Loucy (cell line): ENCODE results near the gene PDE3B.
"Not testable (repeated sequence)": the region's sequence is repeated elsewhere in the genome, so short reads cannot be mapped to it uniquely, and the experiment has no call there.

ENCODE experiments used
- H2AFZ ChIP-seq: fragments of 200-600 bp; sonication (generic); 2 replicates; pipeline ENCODE4 v1.6.0; 2016; ENCODE audit warnings: antibody characterized with exemption, mild to moderate bottlenecking, low read length, moderate library complexity
- H3F3A ChIP-seq: fragments of 200-600 bp; 2 replicates; pipeline ENCODE4 v1.6.0; 2016; ENCODE audit warnings: antibody characterized with exemption, low read depth, mild to moderate bottlenecking
- H3K27me3 ChIP-seq: fragments of 200-600 bp; sonication (generic); 2 replicates; pipeline ENCODE4 v1.6.1; 2014; ENCODE audit warnings: low read length, mild to moderate bottlenecking; ENCODE audit not compliant: insufficient read depth, poor library complexity, severe bottlenecking
- H3K36me3 ChIP-seq: fragments of 200-600 bp; sonication (generic); 2 replicates; pipeline ENCODE4 v1.6.1; 2016; ENCODE audit warnings: low read length; ENCODE audit not compliant: insufficient read depth
- H3K4me1 ChIP-seq: fragments of 200-600 bp; sonication (generic); 2 replicates; pipeline ENCODE4 v1.5.1; 2014; ENCODE audit warnings: low read length, mild to moderate bottlenecking; ENCODE audit not compliant: insufficient read depth, poor library complexity, severe bottlenecking
- H3K4me2 ChIP-seq: fragments of 200-600 bp; sonication (generic); 2 replicates; pipeline ENCODE4 v1.6.0; 2014; ENCODE audit warnings: antibody characterized with exemption, low read length, low read depth, mild to moderate bottlenecking; ENCODE audit not compliant: poor library complexity, severe bottlenecking
- H3K4me3 ChIP-seq: fragments of 200-600 bp; sonication (generic); 2 replicates; pipeline ENCODE4 v1.5.1; 2014; ENCODE audit warnings: low read length, mild to moderate bottlenecking, mixed read lengths; ENCODE audit not compliant: poor library complexity, severe bottlenecking
- H3K79me2 ChIP-seq: fragments of 200-600 bp; sonication (generic); 2 replicates; pipeline ENCODE4 v1.6.1; 2014; ENCODE audit warnings: low read length; ENCODE audit not compliant: insufficient read depth
- H3K9ac ChIP-seq: fragments of 200-600 bp; sonication (generic); 2 replicates; pipeline ENCODE4 v1.6.0; 2014; ENCODE audit warnings: mild to moderate bottlenecking, low read depth, low read length, moderate library complexity; ENCODE audit not compliant: poor library complexity, severe bottlenecking
- H3K9me2 ChIP-seq: fragments of 200-600 bp; sonication (generic); replicated peaks from 2 replicates; pipeline ENCODE4 v1.6.1; 2016; ENCODE audit warnings: low read depth, low read length, mixed read lengths
- H3K9me3 ChIP-seq: fragments of 200-600 bp; sonication (generic); 2 replicates; pipeline ENCODE4 v1.6.1; 2014; ENCODE audit warnings: mild to moderate bottlenecking, antibody characterized with exemption, low read length, low read depth; ENCODE audit not compliant: insufficient read depth
- H4K20me1 ChIP-seq: fragments of 200-600 bp; sonication (generic); 2 replicates; pipeline ENCODE4 v1.6.0; 2014; ENCODE audit warnings: antibody characterized with exemption, low read length, mild to moderate bottlenecking; ENCODE audit not compliant: insufficient read depth, poor library complexity, severe bottlenecking
- CTCF ChIP-seq: fragments of 200-600 bp; sonication (generic); conservative IDR thresholded peaks from 2 replicates; pipeline ENCODE4 v1.5.1; 2014; ENCODE audit warnings: mild to moderate bottlenecking, antibody characterized with exemption, low read length
- EZH2phosphoT487 ChIP-seq: fragments of 200-600 bp; IDR thresholded peaks from 2 replicates; pipeline ENCODE4 v1.6.1; 2018; ENCODE audit warnings: antibody characterized with exemption, mild to moderate bottlenecking, moderate library complexity, borderline replicate concordance

The PDE3B gene

GRCh38 chr11:14705067-14705466 lies 61.5 kb downstream of the PDE3B start:
- Histone ChIP-seq H3K4me3 (no peak overlapping the region), H3K4me1 (peaks cover 15% of the 10 kb centered on the region), H3K36me3 (peaks cover 18% of the 10 kb centered on the region; the same call in 1 of the 2 replicates), H4K20me1 (no peaks in the 10 kb centered on the region), H3K79me2 (peaks cover 84% of the 10 kb centered on the region), H2AFZ (no peak overlapping the region), H3K9ac (no peak overlapping the region), H3F3A (no peaks in the 10 kb centered on the region), H3K9me2 (no peaks in the 10 kb centered on the region), H3K9me3 (peaks cover 30% of the 10 kb centered on the region; the same call in 1 of the 2 replicates), H3K4me2 (no peak overlapping the region), H3K27me3 (no peaks in the 10 kb centered on the region)
- no peak for TF ChIP-seq EZH2phosphoT487
- no peak for TF ChIP-seq CTCF

- Histone ChIP-seq H3K4me3 (no peak overlapping the region), H2AFZ (no peak overlapping the region), H3K9ac (no peak overlapping the region), H3K27me3 (no peaks in the 10 kb centered on the region), H3F3A (no peaks in the 10 kb centered on the region), H3K36me3 (no peaks in the 10 kb centered on the region), H3K9me2 (no peaks in the 10 kb centered on the region), H4K20me1 (no peaks in the 10 kb centered on the region), H3K4me1 (peaks cover 6% of the 10 kb centered on the region), H3K4me2 (no peak overlapping the region), H3K9me3 (0 out of 2 replicates have a peak, but pooled peaks cover 3% of the 10 kb centered on the region), H3K79me2 (peaks cover 52% of the 10 kb centered on the region)
- TF ChIP-seq CTCF (no peak), EZH2phosphoT487 (no peak)
Measured at GRCh38 chr11:14713496-14714244, 70.1 kb downstream of the PDE3B start.

GRCh38 chr11:14715669-14716068 lies 72.1 kb downstream of the PDE3B start:
- peaks cover 37% of the 10 kb centered on the region for H3K79me2 ChIP-seq
- not testable (repeated sequence) for H3K27me3 ChIP-seq, H3F3A ChIP-seq, H3K4me1 ChIP-seq, H3K9me2 ChIP-seq, H2AFZ ChIP-seq, H3K9me3 ChIP-seq, H3K4me2 ChIP-seq, H3K9ac ChIP-seq, H4K20me1 ChIP-seq, H3K4me3 ChIP-seq, H3K36me3 ChIP-seq

- TF ChIP-seq CTCF (no peak), EZH2phosphoT487 (no peak)
- H3F3A ChIP-seq = no peaks in the 10 kb centered on the region
- no peak overlapping the region for H3K4me2 ChIP-seq
- no peaks in the 10 kb centered on the region for H3K9me2 ChIP-seq
- no peaks in the 10 kb centered on the region for H3K9me3 ChIP-seq
- no peaks in the 10 kb centered on the region for H3K4me1 ChIP-seq
- H3K9ac ChIP-seq = no peak overlapping the region
- H3K27me3 ChIP-seq = no peaks in the 10 kb centered on the region
- peaks cover 31% of the 10 kb centered on the region; the same call in 1 of the 2 replicates for H3K79me2 ChIP-seq
- H4K20me1 ChIP-seq = no peaks in the 10 kb centered on the region
- H3K36me3 ChIP-seq = no peaks in the 10 kb centered on the region
- no peak overlapping the region for H2AFZ ChIP-seq
- H3K4me3 ChIP-seq = no peak overlapping the region
Measured at GRCh38 chr11:14722496-14722895, 78.9 kb downstream of the PDE3B start.
